Thyroid gland (tissue), 4 donors: ENCODE results near the gene GFRA3.

Source experiments
- POLR2A ChIP-seq, 2 donors: fragments of 450-650 bp; IDR thresholded peaks; one replicate each; pipeline ENCODE4 v1.6.1; 2017; ENCODE audit warnings: antibody characterized with exemption in 2 of 2, mild to moderate bottlenecking in 2 of 2, moderate library complexity in 1 of 2
- TF ChIP-seq, protein P1 (sequence below), 6 experiments: fragments of 200-600 bp in 3 of 6; fragments of 450-650 bp in 3 of 6; sonication (generic) in 3 of 6; IDR thresholded peaks; one replicate each; pipeline ENCODE4 v1.5.1; 2016 to 2019; ENCODE audit warnings: antibody characterized with exemption in 6 of 6, mild to moderate bottlenecking in 2 of 6, inconsistent platforms in 1 of 6, moderate library complexity in 1 of 6

DNA sequence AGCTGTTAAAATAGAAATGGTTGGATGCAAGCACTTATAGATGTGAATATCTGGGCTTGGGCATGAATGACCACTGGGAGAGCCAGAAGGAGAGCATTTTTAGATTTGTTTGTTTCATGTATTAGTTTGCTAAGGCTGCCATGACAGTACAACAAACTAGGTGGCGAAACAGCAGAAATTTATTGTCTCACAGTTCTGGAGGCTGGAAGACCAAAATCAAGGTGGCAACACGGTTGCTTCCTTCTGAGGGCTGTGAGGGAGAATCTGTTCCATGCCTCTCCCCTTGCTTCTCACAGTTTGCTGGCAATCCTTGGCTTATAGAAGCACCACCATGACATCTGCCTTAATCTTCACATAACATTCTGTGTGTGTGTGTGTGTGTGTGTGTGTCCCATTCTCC, 41.1 kb downstream of the GFRA3 start:
- TF ChIP-seq, protein P1, sequence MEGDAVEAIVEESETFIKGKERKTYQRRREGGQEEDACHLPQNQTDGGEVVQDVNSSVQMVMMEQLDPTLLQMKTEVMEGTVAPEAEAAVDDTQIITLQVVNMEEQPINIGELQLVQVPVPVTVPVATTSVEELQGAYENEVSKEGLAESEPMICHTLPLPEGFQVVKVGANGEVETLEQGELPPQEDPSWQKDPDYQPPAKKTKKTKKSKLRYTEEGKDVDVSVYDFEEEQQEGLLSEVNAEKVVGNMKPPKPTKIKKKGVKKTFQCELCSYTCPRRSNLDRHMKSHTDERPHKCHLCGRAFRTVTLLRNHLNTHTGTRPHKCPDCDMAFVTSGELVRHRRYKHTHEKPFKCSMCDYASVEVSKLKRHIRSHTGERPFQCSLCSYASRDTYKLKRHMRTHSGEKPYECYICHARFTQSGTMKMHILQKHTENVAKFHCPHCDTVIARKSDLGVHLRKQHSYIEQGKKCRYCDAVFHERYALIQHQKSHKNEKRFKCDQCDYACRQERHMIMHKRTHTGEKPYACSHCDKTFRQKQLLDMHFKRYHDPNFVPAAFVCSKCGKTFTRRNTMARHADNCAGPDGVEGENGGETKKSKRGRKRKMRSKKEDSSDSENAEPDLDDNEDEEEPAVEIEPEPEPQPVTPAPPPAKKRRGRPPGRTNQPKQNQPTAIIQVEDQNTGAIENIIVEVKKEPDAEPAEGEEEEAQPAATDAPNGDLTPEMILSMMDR (IDR thresholded peaks at IDR 0.05) = no peak
- no peak for TF ChIP-seq POLR2A (IDR thresholded peaks at IDR 0.05)
